ENCODE results near the gene SMYD3. TPM values are rescaled to one million over a fixed set of nuclear protein-coding genes. Genes with fewer than 3 reads are reported as not detected.

Gene SMYD3
- total RNA-seq, 4 donors from 2014 or later = 7.6 to 26.3 (median 13.4) TPM

DNA sequence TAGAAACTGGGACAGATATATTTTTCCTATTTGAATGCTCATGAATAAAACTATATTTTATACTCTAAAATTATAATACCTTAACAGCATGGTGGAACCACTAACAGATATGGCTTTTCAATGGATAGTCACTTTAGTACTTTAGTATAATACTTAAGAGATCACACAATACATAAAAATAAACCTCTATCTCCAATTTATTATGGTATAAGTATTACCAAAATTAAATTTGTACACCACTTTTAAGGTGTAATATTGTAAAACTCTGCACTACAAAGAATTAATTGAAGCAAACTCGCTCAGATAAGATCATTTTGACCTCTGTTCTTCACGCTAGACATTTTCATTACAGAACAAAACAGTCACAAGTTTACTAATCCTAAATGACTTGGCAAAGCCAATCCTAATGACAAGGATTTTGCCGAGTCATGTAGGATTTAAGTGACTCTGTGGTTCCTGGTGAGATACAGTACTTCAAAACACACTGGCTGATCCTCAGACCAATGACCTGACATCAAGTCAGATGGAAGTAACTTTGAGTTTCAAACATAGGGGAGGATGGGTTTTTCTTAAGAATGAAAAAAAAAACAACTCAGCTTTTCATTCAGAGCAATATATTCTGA is 200.6 kb downstream of the SMYD3 start:
- TF ChIP-seq CTCF (IDR thresholded peaks at IDR 0.05) = no peak
- ATAC-seq (ENCODE audit: low FRiP score) = no peak

GRCh38 chr1:246304484-246305259 is 202.4 kb downstream of the SMYD3 start:
- ATAC-seq (ENCODE audit: low FRiP score) (no peak), DNase-seq (ENCODE audit: low spot score) (no peak)
- TF ChIP-seq CTCF (IDR thresholded peaks at IDR 0.05) = no peak

More for the DNA sequence above, 200.6 kb downstream of the SMYD3 start:
- no peak for DNase-seq (ENCODE audit: low spot score)

GRCh38 chr1:246302711-246303317 is 204.3 kb downstream of the SMYD3 start:
- DNase-seq (ENCODE audit: low spot score) (no peak), ATAC-seq (ENCODE audit: low FRiP score) (no peak)
- TF ChIP-seq CTCF (IDR thresholded peaks at IDR 0.05) = no peak

DNA sequence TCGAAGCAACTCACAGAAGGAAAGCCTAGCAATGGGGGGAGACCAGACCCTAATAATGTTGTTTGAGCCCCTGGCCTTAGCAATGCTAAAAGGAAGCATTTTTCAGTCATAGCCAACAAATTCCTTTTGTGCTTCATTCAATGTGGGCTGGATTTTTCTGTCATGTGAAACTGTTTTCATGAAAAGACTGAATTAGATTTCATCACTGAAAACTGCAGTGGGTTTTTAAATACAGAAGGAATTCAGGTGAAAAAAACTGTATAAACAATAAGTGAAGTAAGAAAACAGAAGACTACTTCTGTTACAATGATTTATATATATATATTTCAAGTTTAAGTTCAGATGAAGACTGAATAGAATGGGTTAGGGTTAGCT is 204.8 kb downstream of the SMYD3 start:
- TF ChIP-seq CTCF (IDR thresholded peaks at IDR 0.05) = no peak
- ATAC-seq (ENCODE audit: low FRiP score) (no peak), DNase-seq (ENCODE audit: low spot score) (no peak)

- DNase-seq (ENCODE audit: low spot score) = no peak
- no peak for TF ChIP-seq CTCF (IDR thresholded peaks at IDR 0.05)
- no peak for ATAC-seq (ENCODE audit: low FRiP score)
Observed at GRCh38 chr1:246301553-246302250, 205.4 kb downstream of the SMYD3 start.

- ATAC-seq (ENCODE audit: low FRiP score) (no peak), DNase-seq (ENCODE audit: low spot score) (no peak)
- TF ChIP-seq CTCF (IDR thresholded peaks at IDR 0.05) = no peak
Observed at GRCh38 chr1:246300626-246301549, 206.2 kb downstream of the SMYD3 start.

Measured in omental fat pad (tissue), 4 donors.